GM12874 (cell line): ENCODE data around the gene CCDC15.
A peak's percentile ranks its signal among the peaks of the same experiment; 100 is the strongest.

Experiments used
- CTCF ChIP-seq: IDR thresholded peaks from 2 replicates; pipeline ENCODE4 v1.5.1; 2011; ENCODE audit warnings: low read depth, mild to moderate bottlenecking, control low read depth, low read length, moderate library complexity; ENCODE audit not compliant: insufficient read depth

CCDC15 gene

GRCh38 chr11:124955035-124955434, 1.0 kb downstream of the CCDC15 start:
- no peak for TF ChIP-seq CTCF

GRCh38 chr11:124961972-124962609, 8.1 kb downstream of the CCDC15 start:
- peak; percentile 55 for TF ChIP-seq CTCF

- no peak for TF ChIP-seq CTCF
Observed at GRCh38 chr11:124970925-124971324, 16.9 kb downstream of the CCDC15 start.

GRCh38 chr11:124971810-124972209, 17.8 kb downstream of the CCDC15 start:
- TF ChIP-seq CTCF = no peak

- TF ChIP-seq CTCF = no peak
Observed at GRCh38 chr11:124976531-124976930, 22.5 kb downstream of the CCDC15 start.

GRCh38 chr11:124977006-124977405, 23.0 kb downstream of the CCDC15 start:
- no peak for TF ChIP-seq CTCF

GRCh38 chr11:124978316-124978715, 24.3 kb downstream of the CCDC15 start:
- no peak for TF ChIP-seq CTCF
